Coronary artery (tissue), 2 donors: Measurements from ENCODE around the gene TSPAN3.
A peak's percentile ranks its signal among the peaks of the same experiment; 100 is the strongest.

Source experiments
- DNase-seq: peaks from one replicate; pipeline ENCODE4 v3.0.0-alpha.2; 2017; ENCODE audit warnings: low spot score
- H3K27ac ChIP-seq, 2 donors: fragments of 200-600 bp; sonication (generic); one replicate each; pipeline ENCODE4 v1.5.1; 2016 to 2019
- H3K4me3 ChIP-seq: fragments of 200-600 bp; sonication (generic); 2 replicates; pipeline ENCODE4 v1.5.1; 2016; ENCODE audit warnings: mild to moderate bottlenecking, moderate library complexity
- CTCF ChIP-seq: fragments of 200-600 bp; sonication (generic); IDR thresholded peaks from one replicate; pipeline ENCODE4 v1.5.1; 2019; ENCODE audit warnings: antibody characterized with exemption

The TSPAN3 gene

GRCh38 chr15:77085297-77085696 is 14.4 kb upstream of the TSPAN3 start:
- no peak for DNase-seq
- TF ChIP-seq CTCF, result no peak
- H3K27ac ChIP-seq, result peak overlapping the region in 1 of 2 donors; percentile 28
- H3K4me3 ChIP-seq, result no peak overlapping the region

GRCh38 chr15:77084436-77084835 is 13.5 kb upstream of the TSPAN3 start:
- no peak overlapping the region for H3K4me3 ChIP-seq
- DNase-seq, result no peak
- H3K27ac ChIP-seq, result peak overlapping the region in 1 of 2 donors; percentile 24
- TF ChIP-seq CTCF, result no peak

GRCh38 chr15:77083381-77084160 is 12.7 kb upstream of the TSPAN3 start:
- Histone ChIP-seq H3K4me3 (peak overlapping the region; percentile 62), H3K27ac (peak overlapping the region in 1 of 2 donors; percentile 24)
- no peak for TF ChIP-seq CTCF
- DNase-seq, result peak; percentile 89

GRCh38 chr15:77081971-77082370 is 11.1 kb upstream of the TSPAN3 start:
- no peak for TF ChIP-seq CTCF
- Histone ChIP-seq H3K4me3 (no peak overlapping the region), H3K27ac (no peak overlapping the region)
- DNase-seq, result no peak

- no peak for DNase-seq
- TF ChIP-seq CTCF, result no peak
- Histone ChIP-seq H3K4me3 (no peak overlapping the region), H3K27ac (no peak overlapping the region)
Observed at GRCh38 chr15:77076323-77076915, 5.5 kb upstream of the TSPAN3 start.

GRCh38 chr15:77075528-77075927 is 4.6 kb upstream of the TSPAN3 start:
- no peak overlapping the region for H3K27ac ChIP-seq
- DNase-seq, result no peak
- H3K4me3 ChIP-seq, result no peak overlapping the region
- no peak for TF ChIP-seq CTCF

- no peak overlapping the region for H3K27ac ChIP-seq
Observed at GRCh38 chr15:77074350-77074749, 3.4 kb upstream of the TSPAN3 start.

More at GRCh38 chr15:77074350-77074749, 3.4 kb upstream of the TSPAN3 start:
- no peak for TF ChIP-seq CTCF
- no peak for DNase-seq
- no peak overlapping the region for H3K4me3 ChIP-seq
